ENCODE data around the gene CDKL2.

DNA sequence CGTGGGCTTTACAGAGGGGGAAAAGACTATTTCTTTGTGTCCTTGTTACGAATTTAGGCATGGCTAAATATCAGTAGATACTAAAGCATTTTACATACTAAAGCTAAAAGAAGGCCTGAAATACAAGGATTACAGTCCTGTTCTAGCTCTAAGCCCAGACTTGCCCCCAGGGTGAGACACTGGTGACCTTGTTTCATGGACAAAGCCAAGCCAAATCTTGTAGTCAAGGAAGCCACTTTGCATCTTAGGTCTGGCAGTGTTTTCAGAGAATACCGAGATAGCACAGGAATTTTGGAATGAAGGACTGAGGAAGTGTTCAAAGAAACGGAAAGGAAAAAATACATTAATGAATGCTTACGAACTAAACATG lies 43.6 kb upstream of the CDKL2 start:
- TF ChIP-seq YY1 (IDR thresholded peaks at IDR 0.05; ENCODE audit: insufficient read depth, insufficient read length), result no peak
- no peak for TF ChIP-seq ZNF274 (IDR thresholded peaks at IDR 0.05; ENCODE audit: low read depth, low read length)

All from NT2/D1 (cell line).